H1 (cell line): ENCODE results near the gene LRRC49. TPM values are rescaled to one million over a fixed set of nuclear protein-coding genes. Genes with fewer than 3 reads are reported as not detected.

Experiments
- E2F6 ChIP-seq: IDR thresholded peaks from 2 replicates; pipeline ENCODE4 v1.6.1; 2012; ENCODE audit warnings: inconsistent platforms
- FOSL1 ChIP-seq: IDR thresholded peaks from 2 replicates; pipeline ENCODE4 v1.6.1; 2011; ENCODE audit warnings: mild to moderate bottlenecking, low read depth, low read length, moderate library complexity; ENCODE audit not compliant: insufficient read depth
- GTF2F1 ChIP-seq: IDR thresholded peaks from 2 replicates; pipeline ENCODE4 v1.6.1; 2012; ENCODE audit warnings: low read depth, low read length, improper control_type of control experiment, borderline replicate concordance
- HDAC6 ChIP-seq: IDR thresholded peaks from one replicate; pipeline ENCODE4 v1.7.1; 2012; ENCODE audit warnings: low read depth, mild to moderate bottlenecking, inconsistent platforms, low read length, moderate library complexity
- RXRA ChIP-seq: IDR thresholded peaks from 2 replicates; pipeline ENCODE4 v1.6.1; 2011; ENCODE audit warnings: low read depth, mild to moderate bottlenecking, low read length, moderate library complexity; ENCODE audit not compliant: insufficient read depth
- SUZ12 ChIP-seq: fragments of 200-600 bp; sonication (generic); IDR thresholded peaks from 2 replicates; pipeline ENCODE4 v1.6.1; 2012; ENCODE audit warnings: mild to moderate bottlenecking, inconsistent platforms, low read length, moderate library complexity, mixed read lengths
- polyA plus RNA-seq, 7 experiments: library from polyadenylated mRNA; depleted of rRNA in 3 of 7; stranded (reverse) in 5 of 7; unstranded in 2 of 7; fragments of >200 nt in 5 of 7; fragments of 200-250 nt in 2 of 7; gene quantifications; 1 replicate in 5 of 7; 2 replicates in 1 of 7; 4 replicates in 1 of 7; pipeline versions ENCODE4 v1.2.1 to v1.2.3, GENCODE V29; 2011 to 2013; ENCODE audit warnings: missing spikeins in 2 of 7, mixed read lengths in 2 of 7
- total RNA-seq: library from RNA; stranded (reverse); fragmentation: NEBNext Ultra II Directional; extraction: Animal tissue kit (Norgen Biotek cat#: 25700); gene quantifications from 2 replicates; pipeline ENCODE4 v1.2.1, GENCODE V29; 2021

LRRC49 gene
- total and polyA plus RNA-seq, 2 of the 8 experiments (the other 6 are each of a cell fraction or from before 2014, with no cell fraction given), result 5.0 to 10.4 TPM

GRCh38 chr15:71011503-71012155 is 119.0 kb downstream of the LRRC49 start (continued):
- TF ChIP-seq E2F6, result no peak
- TF ChIP-seq FOSL1, result no peak
- no peak for TF ChIP-seq SUZ12
- TF ChIP-seq HDAC6, result no peak
- no peak for TF ChIP-seq RXRA
- TF ChIP-seq GTF2F1, result no peak
